ENCODE data around the gene DEDD2.

Gene DEDD2

DNA sequence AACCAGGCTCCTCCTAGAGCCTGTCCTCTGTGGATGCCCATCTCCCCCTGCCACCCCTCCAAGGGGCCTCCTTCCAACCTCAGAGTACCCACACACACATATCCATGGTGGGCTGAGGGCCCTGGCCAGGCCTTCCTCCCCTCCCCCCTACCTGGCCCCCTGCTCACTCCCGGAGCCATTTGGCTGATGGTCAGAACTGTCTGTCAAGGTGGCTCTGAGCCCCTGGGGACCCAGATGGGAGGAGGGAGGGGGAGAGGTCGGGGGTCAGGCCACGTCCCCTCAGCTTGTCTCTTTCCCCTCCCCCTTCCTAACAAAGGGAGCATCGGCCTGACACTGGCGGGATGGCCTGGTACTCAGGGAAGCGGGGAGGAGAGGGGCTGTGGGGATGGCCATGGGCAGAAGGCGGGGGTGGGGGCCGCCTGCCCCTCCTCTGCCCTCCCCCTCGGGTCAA lies 66.5 kb downstream of the DEDD2 start:
- in situ Hi-C loops (cut with MboI; ENCODE audit: low sequenced_read_pairs), result no loop called here

DNA sequence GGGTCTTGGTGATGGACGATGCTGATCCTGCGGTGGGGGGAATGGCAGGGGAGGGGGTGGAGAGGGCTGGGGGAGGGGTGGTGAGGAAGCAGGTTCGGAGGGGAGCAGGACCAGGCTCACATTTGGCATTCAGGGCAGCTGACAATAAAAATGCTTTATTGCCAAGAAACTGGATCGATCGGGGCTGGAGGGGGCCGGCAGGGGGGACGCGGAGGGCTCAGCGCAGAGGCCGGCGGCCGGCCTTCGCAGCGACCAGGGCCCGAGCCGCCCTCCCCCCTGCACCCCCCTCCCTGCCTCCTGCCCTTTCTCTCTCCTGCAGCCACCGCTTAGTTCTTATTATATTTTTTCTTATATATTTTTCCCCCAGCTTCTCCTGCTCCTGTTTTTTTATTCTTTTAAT lies 67.1 kb downstream of the DEDD2 start:
- in situ Hi-C loops (cut with MboI; ENCODE audit: low sequenced_read_pairs), result no loop called here

DNA sequence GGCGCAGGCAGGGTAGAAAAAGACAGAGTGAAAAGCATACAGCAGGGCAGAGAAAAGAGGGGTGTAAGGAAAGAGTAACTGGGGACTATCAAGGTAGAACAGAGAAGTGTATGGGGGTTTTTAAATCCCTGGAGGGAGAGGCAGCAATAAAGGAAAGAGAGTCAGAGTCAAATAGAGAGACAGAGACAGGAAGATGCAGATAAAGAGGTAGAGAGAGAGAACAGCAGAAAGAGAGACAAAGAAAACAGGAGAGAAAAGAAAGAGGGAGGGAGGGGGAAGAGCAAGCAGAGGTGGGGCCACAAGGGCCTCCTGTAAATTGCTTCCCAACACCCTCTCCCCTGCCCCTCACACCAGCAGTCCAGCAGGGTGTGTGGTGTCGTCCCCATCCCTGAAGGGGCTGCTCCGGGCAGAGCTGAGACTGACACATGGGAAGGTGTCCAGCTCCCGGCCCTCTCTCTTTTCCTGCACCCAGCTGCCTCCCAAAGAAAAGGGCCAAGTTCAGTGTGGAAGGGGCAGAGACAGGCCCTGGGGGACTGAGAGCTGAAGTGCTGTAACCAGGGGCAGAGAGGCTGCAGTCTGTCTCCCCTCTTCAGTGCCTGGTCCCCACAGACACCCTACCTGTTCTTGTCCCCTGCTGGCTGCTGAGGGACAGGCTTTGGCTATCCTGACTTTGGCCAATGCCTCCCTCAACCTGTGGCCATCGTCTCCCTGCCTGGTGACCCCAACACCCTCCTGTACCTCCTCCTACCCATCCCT lies 67.9 kb downstream of the DEDD2 start:
- in situ Hi-C loops (cut with MboI; ENCODE audit: low sequenced_read_pairs), result no loop called here
